GM19372 (cell line): Measurements from ENCODE around the gene ALG14.
"Not testable (repeated sequence)": the region's sequence is repeated elsewhere in the genome, so short reads cannot be mapped to it uniquely, and the experiment has no call there.

ENCODE experiments used
- ATAC-seq: cut with Tn5 transposase; IDR thresholded peaks from one replicate; pipeline ENCODE4 v1.9.1; 2021; ENCODE audit warnings: mild to moderate bottlenecking, low read depth, moderate library complexity; ENCODE audit not compliant: unreplicated experiment

The ALG14 gene

DNA sequence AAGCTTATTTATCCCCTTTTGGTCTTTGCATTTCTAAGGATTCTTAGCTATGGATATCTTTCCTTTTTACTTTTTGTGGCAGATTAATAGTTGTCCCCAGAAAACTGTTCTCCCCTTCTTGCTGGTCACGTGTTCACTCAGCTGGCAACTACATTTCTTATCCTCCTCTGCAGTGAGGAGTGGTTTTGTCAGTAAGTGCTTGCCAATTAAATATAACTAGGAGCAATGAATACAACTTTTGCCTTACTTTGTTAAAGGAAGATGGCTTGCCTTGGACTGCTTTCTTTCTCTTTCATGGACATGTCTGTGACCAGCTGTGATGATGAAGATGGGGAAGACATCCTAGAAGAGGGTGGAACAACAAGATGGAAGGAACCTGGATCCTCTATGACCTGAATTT is 15.6 kb upstream of the ALG14 start:
- no peak for ATAC-seq

DNA sequence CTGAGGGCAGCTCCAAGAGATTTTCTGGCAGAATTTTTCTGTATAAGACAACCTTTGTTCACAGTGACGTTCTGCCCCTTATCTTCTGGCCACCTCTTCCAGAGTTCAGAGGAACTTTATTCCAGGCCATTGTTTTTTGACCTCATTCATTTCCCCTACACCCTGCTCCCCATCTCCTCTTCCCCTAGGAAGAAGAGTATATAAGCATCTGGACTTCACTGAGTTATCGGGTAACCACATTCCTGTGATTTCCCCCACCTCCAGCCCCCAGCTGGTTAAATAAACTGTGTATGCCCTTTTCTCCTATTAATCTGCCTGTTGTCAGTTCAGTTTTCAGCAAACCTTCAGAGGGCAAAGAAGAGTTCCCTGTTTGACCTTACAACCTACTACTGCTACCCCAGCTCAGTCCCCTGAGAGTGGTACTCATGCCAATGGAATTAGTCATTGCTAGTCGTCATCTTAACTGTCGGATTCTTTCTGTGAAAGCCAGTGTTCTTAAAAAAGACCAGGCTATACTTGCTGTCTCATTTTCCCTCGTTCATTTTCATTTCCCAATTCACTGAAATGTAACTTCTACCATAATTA is 14.3 kb upstream of the ALG14 start:
- no peak for ATAC-seq

DNA sequence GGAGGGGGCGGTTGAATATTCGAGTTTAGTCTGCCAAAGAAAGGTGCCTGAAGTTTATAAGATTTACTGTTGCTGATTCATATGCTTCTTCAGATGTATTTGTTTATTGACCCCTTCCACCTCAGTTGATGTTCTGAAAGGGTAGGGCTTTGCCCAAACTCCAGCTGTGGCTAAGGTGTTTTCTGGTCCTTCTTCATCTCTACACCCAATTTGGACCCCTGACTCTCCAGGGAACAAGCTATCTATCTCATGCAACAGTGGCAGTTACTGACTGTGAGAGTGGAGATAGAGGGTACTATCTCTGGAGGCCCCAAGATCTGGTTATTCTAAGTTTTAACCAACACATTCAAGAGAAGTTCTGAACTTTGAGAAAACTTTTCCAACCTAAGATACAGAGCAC is 12.6 kb upstream of the ALG14 start:
- ATAC-seq, result no peak

DNA sequence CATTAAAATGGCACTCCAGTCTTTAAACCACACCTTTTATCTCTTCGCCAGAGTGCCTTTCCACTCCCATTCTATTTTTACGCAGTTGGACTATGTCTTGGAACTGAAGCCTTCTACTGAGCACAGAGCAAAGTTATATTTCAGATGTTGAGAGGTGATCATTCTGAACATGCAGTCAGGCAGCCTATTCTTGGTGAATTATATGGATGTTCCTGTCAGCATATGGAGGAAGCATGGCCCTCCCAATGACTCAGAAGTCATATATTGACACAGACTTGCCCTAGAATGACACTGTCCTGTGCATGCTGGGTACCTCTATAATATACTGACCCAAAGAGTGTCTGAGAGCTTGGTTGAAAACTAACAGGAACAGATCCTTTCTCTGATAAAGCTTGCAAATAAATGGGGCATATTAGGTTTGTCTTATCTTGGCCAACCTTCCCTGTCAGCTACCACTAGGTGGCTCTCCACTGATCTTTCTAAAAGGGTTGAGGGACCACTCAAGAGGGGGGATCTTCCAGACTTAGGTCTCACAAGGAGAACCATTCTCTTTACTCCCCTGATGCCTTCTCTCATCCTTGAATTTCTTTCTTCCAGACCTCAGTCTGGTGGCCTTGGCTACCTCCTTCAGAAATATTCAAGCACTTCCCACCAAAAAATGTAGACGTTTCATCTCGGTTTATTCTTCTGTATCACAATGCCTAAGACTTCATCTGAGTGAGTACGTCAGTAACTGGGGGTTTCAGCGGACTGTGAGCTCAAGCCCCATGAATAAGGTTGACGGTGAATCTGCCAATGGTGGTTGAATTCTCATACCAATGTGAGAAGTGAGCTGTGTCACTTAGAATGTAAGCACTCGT is 11.8 kb upstream of the ALG14 start:
- ATAC-seq, result peak; percentile 68

- ATAC-seq, result no peak
Observed at GRCh38 chr1:95080879-95081278, 8.1 kb upstream of the ALG14 start.

GRCh38 chr1:95080446-95080845 is 7.7 kb upstream of the ALG14 start:
- no peak for ATAC-seq

DNA sequence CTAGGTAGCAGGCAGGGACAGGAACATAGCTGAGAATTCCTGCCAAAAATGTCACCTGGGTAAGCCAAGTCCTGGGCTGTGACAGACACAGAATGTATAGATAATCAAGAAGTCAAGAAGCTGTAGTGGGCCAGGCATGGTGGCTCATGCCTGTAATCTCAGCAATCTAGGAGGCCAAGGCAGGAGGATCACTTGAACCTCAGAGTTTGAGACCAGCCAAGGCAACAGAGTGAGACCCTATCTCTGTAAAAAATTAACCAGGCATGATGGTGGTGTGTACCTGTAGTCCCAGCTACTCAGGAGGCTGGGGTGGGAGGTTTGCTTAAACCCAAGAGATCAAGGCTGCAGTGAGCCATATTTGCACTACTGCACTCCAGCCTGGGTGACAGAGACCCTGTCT is 3.3 kb upstream of the ALG14 start:
- ATAC-seq, result no peak

DNA sequence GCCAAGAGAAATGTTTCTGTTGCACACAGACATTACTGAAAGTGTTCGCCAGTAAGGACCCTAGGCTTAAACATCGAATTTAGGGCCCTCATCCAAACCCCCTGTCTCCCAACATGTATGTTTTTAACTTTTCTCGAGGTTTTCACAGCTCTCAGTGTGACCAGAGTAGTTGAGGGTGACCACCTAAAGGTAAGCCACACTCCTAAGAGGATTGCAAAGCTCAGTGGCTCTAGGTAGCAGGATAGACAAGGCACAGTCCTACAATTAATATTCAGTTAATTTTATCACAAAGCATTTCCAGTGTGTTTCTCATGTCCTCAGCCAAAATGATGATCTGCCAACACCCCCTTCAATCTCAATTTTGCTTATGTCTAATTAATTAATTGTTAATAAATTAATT is 695 bp upstream of the ALG14 start:
- ATAC-seq, result no peak

- no peak for ATAC-seq
Observed at GRCh38 chr1:95072117-95072516, 634 bp downstream of the ALG14 start.

GRCh38 chr1:95071539-95071938 is 1.2 kb downstream of the ALG14 start:
- no peak for ATAC-seq

DNA sequence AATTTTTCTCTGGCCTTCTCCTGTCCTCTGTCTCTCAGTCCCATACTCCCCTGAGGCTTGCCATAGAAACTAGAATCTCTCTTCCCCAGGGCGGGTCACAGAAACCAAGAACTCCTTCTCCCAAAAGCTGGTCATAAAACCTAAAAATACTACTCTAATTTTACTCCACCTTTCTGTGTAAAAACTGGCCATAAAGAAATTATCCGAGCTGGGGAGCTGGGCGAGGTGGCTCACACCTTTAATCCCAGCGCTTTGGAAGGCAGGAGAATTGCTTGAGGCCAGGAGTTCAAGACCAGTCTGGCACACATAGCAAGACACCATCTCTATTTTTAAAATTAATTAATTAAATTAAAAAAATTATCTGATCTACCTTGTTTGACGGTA is 3.0 kb downstream of the ALG14 start:
- no peak for ATAC-seq

DNA sequence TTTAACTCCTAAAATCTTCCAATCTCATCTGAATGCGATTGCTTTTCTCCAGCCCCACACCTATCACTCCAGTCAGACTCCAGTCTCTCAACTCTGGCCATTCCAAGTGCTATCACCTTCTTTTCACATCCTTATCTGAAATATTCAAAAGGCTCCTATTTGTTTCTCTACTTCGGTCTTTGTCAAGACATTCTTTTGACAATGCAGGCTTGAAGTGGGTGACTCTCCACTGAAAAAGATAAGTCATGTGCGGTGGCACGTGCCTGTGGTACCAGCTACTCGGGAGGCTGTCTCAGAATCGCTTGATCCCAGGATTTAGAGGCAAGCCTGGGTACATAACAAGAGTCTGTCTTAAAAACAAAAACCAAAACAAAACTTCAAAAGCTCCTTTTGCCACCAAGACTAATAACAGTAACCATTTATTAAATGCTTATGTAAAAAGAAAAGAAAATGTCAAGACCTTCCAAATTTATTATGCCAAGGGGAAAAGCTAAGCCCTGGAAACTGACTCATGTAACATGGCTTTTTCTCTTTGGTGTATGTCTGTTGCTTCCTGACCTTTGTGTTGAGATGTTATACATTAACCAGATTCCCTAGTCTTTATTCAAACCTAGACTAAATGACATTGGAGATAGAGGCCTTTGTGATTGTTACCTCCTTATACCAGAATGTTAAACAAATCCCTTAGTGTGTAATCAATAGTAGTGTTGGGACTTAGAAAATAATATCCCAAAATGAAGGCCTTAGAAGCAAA is 3.6 kb downstream of the ALG14 start:
- ATAC-seq, result no peak

DNA sequence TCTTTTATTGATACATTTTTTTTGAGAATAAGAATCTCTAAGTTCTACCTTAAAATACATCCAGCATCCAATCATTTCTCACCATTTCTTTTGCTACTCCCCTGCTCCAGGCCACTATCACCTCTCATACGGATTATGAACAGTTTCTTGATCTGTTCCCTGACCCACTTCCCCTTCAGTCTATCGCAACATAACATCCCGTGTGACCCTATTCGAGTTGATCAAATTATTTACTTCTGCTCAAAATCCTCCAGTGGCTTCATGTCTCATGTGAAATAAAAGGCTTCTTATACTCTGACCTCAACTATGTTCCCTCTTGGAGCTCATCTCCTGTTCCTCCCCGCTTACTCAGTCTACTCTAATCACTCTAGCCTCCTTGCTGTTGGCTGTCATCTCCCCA is 5.2 kb downstream of the ALG14 start:
- no peak for ATAC-seq

GRCh38 chr1:95067062-95067461 is 5.7 kb downstream of the ALG14 start:
- ATAC-seq, result no peak

- ATAC-seq, result no peak
Observed at GRCh38 chr1:95061445-95062006, 11.2 kb downstream of the ALG14 start.

DNA sequence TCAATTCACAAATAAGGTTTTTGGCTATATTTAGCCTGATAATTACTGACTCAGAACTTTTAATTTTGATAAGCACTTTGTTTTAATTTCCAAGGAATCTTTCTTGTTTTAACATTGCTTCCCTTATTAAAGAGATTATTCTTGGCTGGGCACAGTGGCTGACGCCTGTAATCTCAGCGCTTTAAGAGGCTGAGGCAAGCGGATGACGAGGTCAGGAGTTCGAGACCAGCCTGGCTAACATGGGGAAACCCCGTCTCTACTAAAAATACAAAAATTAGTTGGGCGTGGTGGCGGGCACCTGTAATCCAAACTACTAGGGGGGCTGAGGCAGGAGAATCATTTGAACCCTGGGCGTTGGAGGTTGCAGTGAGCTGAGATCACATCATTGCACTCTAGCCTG is 13.8 kb downstream of the ALG14 start:
- ATAC-seq, result no peak

DNA sequence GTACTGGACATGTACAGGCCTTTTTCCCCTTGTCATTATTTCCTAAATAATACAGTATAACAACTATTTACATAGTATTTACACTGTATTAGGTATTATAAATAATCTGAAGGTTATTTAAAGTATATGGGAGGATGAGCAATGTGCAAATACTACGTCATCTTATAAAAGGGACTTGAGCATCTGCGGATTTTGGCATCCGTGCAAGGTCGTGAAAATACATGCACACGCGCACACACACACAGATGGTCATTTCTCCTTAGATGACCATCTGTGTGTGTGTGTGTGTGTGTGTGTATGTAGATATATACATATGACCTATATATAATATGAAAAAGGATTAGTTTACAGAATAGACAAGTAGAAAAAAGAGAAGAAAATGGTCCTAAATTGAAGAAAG is 15.4 kb downstream of the ALG14 start:
- no peak for ATAC-seq

DNA sequence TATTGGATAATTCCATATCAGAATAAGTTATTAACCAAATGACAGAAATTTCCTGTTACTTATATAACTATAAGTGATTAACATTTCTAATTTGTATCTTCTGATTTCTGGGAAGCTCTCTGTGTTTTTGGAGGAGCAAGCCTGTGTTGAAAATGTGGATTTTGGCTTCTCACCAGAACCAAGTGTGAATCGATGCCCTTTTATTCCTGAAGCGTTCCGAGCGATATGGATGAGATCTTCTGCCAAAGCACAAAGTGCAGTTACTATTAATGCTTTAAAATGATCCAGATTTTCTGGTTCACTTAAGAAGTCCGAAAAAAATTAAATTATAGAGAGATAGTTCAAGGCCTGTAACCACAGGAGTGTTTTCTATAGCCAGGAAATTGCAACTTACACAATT is 22.8 kb downstream of the ALG14 start:
- no peak for ATAC-seq

DNA sequence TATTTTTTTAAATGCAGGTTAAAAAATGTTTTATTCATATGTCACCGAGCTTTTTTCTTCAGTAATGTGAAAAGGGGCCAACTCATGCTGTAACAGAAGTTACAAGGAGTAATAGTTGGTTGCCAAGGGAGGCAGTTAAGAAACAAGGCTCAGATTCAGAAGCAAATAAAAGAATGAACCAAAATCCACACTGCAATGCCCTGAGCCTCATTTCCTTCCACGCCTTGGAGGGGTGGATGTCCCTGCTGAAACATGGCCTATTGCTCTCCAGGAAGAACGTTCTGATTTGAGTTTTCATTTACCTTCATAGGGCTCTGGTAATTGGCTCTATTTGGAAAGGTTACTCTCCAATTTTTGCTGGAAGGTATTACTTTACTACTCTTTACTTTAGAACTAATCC is 24.4 kb downstream of the ALG14 start:
- ATAC-seq, result no peak

- ATAC-seq, result not testable (repeated sequence)
Observed at GRCh38 chr1:95047624-95048023, 25.1 kb downstream of the ALG14 start.

DNA sequence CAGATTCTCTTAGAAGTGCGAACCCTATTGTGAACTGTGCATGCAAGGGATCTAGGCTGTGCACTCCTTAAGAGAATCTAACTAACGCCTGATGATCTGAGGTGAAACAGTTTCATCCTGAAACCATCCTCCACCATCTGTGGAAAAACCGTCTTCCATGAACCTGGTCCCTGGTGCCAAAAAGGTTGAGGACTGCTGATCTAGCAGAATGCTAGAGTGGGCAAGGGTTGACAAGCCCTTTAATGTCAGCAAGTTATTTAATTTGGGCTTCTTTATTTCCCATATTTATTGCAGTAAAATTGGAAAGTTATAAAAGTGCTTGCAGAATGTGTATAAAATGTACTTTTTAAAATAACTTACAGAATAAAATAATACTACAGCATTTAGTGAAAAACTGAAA is 26.4 kb downstream of the ALG14 start:
- ATAC-seq, result no peak
